ENCODE measurements around the gene CSNK2A1. TPM values are rescaled to one million over a fixed set of nuclear protein-coding genes. Genes with fewer than 3 reads are reported as not detected.

Gene CSNK2A1
- total RNA-seq, 1 experiment from 2014 or later: 205 TPM

DNA sequence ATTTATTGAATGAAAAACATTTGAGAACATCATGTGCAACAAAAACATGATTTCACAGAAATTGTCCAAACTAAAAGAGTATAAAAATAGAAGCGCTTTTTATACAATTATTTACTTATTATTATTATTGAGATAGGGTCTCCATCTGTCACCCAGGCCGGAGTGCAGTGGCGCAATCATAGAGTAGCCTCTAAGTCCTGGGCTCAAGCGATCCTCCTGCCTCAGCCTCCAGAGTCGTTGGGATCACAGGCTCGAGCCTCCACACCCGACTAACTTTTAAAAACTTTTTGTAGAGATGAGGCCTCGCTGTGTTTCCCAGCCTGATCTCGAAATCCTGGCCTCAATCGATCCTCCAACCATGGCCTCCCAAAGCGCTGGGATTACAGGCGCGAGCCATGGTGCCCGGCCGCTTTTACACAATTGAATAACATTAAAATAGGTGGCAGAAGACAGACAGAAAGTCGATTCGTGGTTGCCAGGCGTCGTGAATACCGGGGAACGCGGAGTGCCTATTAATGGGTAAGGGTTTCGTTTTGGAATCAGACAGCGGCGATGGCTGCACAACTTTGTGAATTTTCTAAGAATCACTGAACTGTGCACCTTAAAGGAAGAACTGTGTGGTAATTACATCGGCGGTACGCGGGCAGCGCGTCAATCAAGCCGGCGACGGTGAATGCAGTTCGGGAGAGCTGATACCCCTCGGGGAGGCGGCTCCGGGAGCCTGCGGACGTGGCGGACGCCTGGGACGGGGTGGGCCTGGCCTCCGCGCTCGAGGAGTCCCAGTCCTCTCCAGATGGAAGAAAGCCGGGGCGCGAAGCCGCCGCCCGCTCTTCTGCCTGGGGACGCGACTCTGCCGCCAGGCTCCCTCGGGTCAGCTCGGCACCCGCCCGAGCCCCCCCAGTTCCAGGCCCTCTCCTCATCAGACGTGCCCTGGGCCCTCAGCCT, 82.1 kb downstream of the CSNK2A1 start:
- no TSS peak for BruUV-seq (replicated peaks)
- Mint-ChIP-seq H3K36me3 (ENCODE audit: insufficient read depth, unreplicated experiment) (peaks cover 13% of the 10 kb centered on the region), H3K4me1 (ENCODE audit: low read depth, unreplicated experiment) (peaks cover 15% of the 10 kb centered on the region), H3K9me3 (ENCODE audit: unreplicated experiment) (no peaks in the 10 kb centered on the region), H3K27me3 (ENCODE audit: insufficient read depth, unreplicated experiment) (no peaks in the 10 kb centered on the region), H3K4me3 (ENCODE audit: unreplicated experiment) (peak overlapping the region; percentile 98), H3K27ac (ENCODE audit: unreplicated experiment) (peak overlapping the region; percentile 94)
- intact Hi-C loops (cut with micrococcal nuclease; ENCODE audit: unreplicated experiment): loop anchor here (2.0 to 5.0 kb wide), 2 partner anchors 17 to 59 kb away; no protein-coding TSS in a partner anchor
- Histone ChIP-seq H3K27me3 (replicated peaks; ENCODE audit: control insufficient read depth, insufficient read depth, low read length) (no peaks in the 10 kb centered on the region), H3K9me3 (no peaks in the 10 kb centered on the region), H3K36me3 (ENCODE audit: control insufficient read depth, insufficient read depth, low read length) (no peaks in the 10 kb centered on the region), H3K4me3 (ENCODE audit: low read depth, low read length) (peak overlapping the region; percentile 74), H3K4me1 (peaks cover 15% of the 10 kb centered on the region)
- DNase-seq: peak; percentile 50 to 64
- POLR2A ChIA-PET: interaction anchor here (1.0 to 1.8 kb wide), 3 partner anchors 54 to 114 kb away, joined by 5 to 8 read pairs (median 5); no protein-coding TSS in a partner anchor
- CTCF ChIA-PET: interaction anchor here (0.5 kb wide), 1 partner anchor 185 kb away, joined by 8 read pairs; no protein-coding TSS in a partner anchor
- TF ChIP-seq, protein P1, sequence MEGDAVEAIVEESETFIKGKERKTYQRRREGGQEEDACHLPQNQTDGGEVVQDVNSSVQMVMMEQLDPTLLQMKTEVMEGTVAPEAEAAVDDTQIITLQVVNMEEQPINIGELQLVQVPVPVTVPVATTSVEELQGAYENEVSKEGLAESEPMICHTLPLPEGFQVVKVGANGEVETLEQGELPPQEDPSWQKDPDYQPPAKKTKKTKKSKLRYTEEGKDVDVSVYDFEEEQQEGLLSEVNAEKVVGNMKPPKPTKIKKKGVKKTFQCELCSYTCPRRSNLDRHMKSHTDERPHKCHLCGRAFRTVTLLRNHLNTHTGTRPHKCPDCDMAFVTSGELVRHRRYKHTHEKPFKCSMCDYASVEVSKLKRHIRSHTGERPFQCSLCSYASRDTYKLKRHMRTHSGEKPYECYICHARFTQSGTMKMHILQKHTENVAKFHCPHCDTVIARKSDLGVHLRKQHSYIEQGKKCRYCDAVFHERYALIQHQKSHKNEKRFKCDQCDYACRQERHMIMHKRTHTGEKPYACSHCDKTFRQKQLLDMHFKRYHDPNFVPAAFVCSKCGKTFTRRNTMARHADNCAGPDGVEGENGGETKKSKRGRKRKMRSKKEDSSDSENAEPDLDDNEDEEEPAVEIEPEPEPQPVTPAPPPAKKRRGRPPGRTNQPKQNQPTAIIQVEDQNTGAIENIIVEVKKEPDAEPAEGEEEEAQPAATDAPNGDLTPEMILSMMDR (IDR thresholded peaks at IDR 0.05; ENCODE audit: insufficient read depth in 1 of 2, low read depth in 1 of 2, low read length in 1 of 2, severe bottlenecking in 1 of 2, unreplicated experiment in 1 of 2): no peak

DNA sequence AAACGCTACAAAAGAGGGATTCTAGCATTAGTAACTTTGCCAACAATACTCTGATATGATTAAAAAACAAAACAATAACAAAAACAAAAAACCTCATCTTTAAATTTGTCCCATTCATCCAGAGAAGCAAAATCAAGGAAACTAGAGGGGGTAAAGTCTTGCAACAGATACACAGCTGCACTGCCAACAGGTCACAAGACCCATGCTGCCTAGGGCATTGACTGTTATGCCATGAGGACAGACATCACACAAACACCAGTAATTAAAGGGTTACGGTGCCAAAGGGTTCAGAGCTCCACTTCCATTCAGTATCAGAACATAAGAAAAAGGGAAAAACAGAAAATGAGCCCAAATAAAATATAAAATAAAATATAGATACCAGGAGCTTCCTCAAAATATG, 82.9 kb downstream of the CSNK2A1 start:
- Histone ChIP-seq H3K4me1 (peaks cover 15% of the 10 kb centered on the region), H3K36me3 (ENCODE audit: control insufficient read depth, insufficient read depth, low read length) (no peaks in the 10 kb centered on the region), H3K9me3 (no peaks in the 10 kb centered on the region), H3K4me3 (ENCODE audit: low read depth, low read length) (no peak overlapping the region), H3K27me3 (replicated peaks; ENCODE audit: control insufficient read depth, insufficient read depth, low read length) (no peaks in the 10 kb centered on the region)
- no TSS peak for BruUV-seq (replicated peaks)
- intact Hi-C loops (cut with micrococcal nuclease; ENCODE audit: unreplicated experiment): loop anchor here (5.0 kb wide), 1 partner anchor 58 kb away; no protein-coding TSS in a partner anchor
- no peak for DNase-seq
- no peak overlapping the region for H3K27ac Mint-ChIP-seq (ENCODE audit: unreplicated experiment)
- peaks cover 13% of the 10 kb centered on the region for H3K36me3 Mint-ChIP-seq (ENCODE audit: insufficient read depth, unreplicated experiment)
- H3K4me1 Mint-ChIP-seq (ENCODE audit: low read depth, unreplicated experiment): peaks cover 15% of the 10 kb centered on the region
- TF ChIP-seq, protein P1 (IDR thresholded peaks at IDR 0.05; ENCODE audit: insufficient read depth in 1 of 2, low read depth in 1 of 2, low read length in 1 of 2, severe bottlenecking in 1 of 2, unreplicated experiment in 1 of 2): no peak
- no peaks in the 10 kb centered on the region for H3K27me3 Mint-ChIP-seq (ENCODE audit: insufficient read depth, unreplicated experiment)
- no peaks in the 10 kb centered on the region for H3K9me3 Mint-ChIP-seq (ENCODE audit: unreplicated experiment)
- CTCF ChIA-PET: interaction anchor here (0.7 kb wide), 1 partner anchor 198 kb away, joined by 3 read pairs; no protein-coding TSS in a partner anchor
- POLR2A ChIA-PET: interaction anchor here (0.6 kb wide), 1 partner anchor 76 kb away, joined by 6 read pairs; no protein-coding TSS in a partner anchor
- H3K4me3 Mint-ChIP-seq (ENCODE audit: unreplicated experiment): peak overlapping the region; percentile 98

DNA sequence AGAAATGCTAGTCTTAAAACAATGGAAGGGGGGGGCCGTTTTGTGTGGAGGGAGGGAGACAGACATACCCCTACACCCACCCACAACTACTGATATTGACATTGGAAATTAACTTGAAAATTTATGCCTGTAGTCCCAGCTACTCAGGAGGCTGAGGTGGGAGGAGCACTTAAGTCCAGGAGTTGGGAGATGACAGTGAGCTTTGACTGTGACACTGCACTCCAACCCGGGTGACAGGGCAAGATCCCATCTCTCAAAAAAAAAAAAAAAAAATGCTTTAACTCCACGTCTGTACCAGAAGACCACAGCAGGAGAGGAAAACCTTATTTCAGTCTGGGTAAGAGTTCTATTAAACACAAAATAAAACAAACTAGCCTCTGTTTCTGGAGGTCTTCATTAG, 83.4 kb downstream of the CSNK2A1 start:
- Mint-ChIP-seq H3K4me1 (ENCODE audit: low read depth, unreplicated experiment) (peaks cover 15% of the 10 kb centered on the region), H3K36me3 (ENCODE audit: insufficient read depth, unreplicated experiment) (peaks cover 13% of the 10 kb centered on the region), H3K9me3 (ENCODE audit: unreplicated experiment) (no peaks in the 10 kb centered on the region), H3K4me3 (ENCODE audit: unreplicated experiment) (peak overlapping the region; percentile 98), H3K27ac (ENCODE audit: unreplicated experiment) (no peak overlapping the region), H3K27me3 (ENCODE audit: insufficient read depth, unreplicated experiment) (no peaks in the 10 kb centered on the region)
- no peak for DNase-seq
- intact Hi-C loops (cut with micrococcal nuclease; ENCODE audit: unreplicated experiment): loop anchor here (5.0 kb wide), 1 partner anchor 58 kb away; no protein-coding TSS in a partner anchor
- ChIA-PET POLR2A (interaction anchor here (0.6 to 0.7 kb wide), 2 partner anchors 12 to 75 kb away, joined by 4 to 6 read pairs; no protein-coding TSS in a partner anchor), CTCF (interaction anchor here (0.7 to 0.8 kb wide), 2 partner anchors 118 to 199 kb away, joined by 3 to 5 read pairs; no protein-coding TSS in a partner anchor)
- Histone ChIP-seq H3K4me1 (peaks cover 15% of the 10 kb centered on the region), H3K27me3 (replicated peaks; ENCODE audit: control insufficient read depth, insufficient read depth, low read length) (no peaks in the 10 kb centered on the region), H3K4me3 (ENCODE audit: low read depth, low read length) (no peak overlapping the region), H3K9me3 (no peaks in the 10 kb centered on the region), H3K36me3 (ENCODE audit: control insufficient read depth, insufficient read depth, low read length) (no peaks in the 10 kb centered on the region)
- TF ChIP-seq, protein P1 (IDR thresholded peaks at IDR 0.05; ENCODE audit: insufficient read depth in 1 of 2, low read depth in 1 of 2, low read length in 1 of 2, severe bottlenecking in 1 of 2, unreplicated experiment in 1 of 2): no peak
- no TSS peak for BruUV-seq (replicated peaks)
